HEK293 (cell line): Measurements from ENCODE around the gene PRICKLE1.

Experiments used
- CTCF ChIA-PET: fragments of 350-600 bp; formaldehyde crosslinking; extraction: SDS; loops from one replicate; lab custom pipeline; 2021; ENCODE audit warnings: antibody characterized with exemption; lab: Yijun Ruan, JAX
- POLR2A ChIA-PET: fragments of 300-600 bp; formaldehyde crosslinking; extraction: SDS; loops from one replicate; lab custom pipeline; 2020; ENCODE audit warnings: antibody characterized with exemption, inconsistent platforms; lab: Yijun Ruan, JAX
- H3K27ac ChIP-seq: fragments of 200-500 bp; sonication (Bioruptor generic); 2 replicates; pipeline ENCODE4 v1.5.1; 2014; ENCODE audit warnings: low read depth, low read length, control low read depth, inconsistent platforms; ENCODE audit errors: extremely low read depth
- H3K36me3 ChIP-seq, 2 experiments: fragments of 200-500 bp in 1 of 2; sonication (Bioruptor generic) in 1 of 2; 1 replicate in 1 of 2; 2 replicates in 1 of 2; pipeline ENCODE4 v1.5.1; 2014 to 2017; ENCODE audit warnings: inconsistent platforms in 2 of 2, low read length in 2 of 2; ENCODE audit not compliant: control insufficient read depth in 2 of 2, insufficient read depth in 1 of 2
- H3K4me1 ChIP-seq: fragments of 200-500 bp; sonication (Bioruptor generic); 2 replicates; pipeline ENCODE4 v1.5.1; 2014; ENCODE audit warnings: mild to moderate bottlenecking, low read length, inconsistent platforms; ENCODE audit not compliant: control insufficient read depth, insufficient read depth
- H3K4me3 ChIP-seq: 2 replicates; pipeline ENCODE4 v1.5.1; 2011; ENCODE audit warnings: low read depth, mild to moderate bottlenecking, control low read depth, low read length, moderate library complexity
- H3K9me3 ChIP-seq: fragments of 200-500 bp; sonication (Bioruptor generic); 2 replicates; pipeline ENCODE4 v1.5.1; 2014; ENCODE audit warnings: low read depth, low read length, inconsistent platforms; ENCODE audit not compliant: control insufficient read depth, insufficient read depth
- ELK4 ChIP-seq: IDR thresholded peaks from 2 replicates; pipeline ENCODE4 v1.6.1; 2011; ENCODE audit warnings: mild to moderate bottlenecking, low read depth, low read length, borderline replicate concordance
- GFI1B ChIP-seq: fragments of 450-650 bp; formaldehyde crosslinking; IDR thresholded peaks from 2 replicates; pipeline ENCODE4 v1.5.1; 2016; ENCODE audit warnings: missing biosample characterization, missing genetic modification characterization
- GLIS1 ChIP-seq: fragments of 450-650 bp; formaldehyde crosslinking; IDR thresholded peaks from 2 replicates; pipeline ENCODE4 v1.5.1; 2016; ENCODE audit warnings: missing biosample characterization, missing genetic modification characterization
- KLF8 ChIP-seq: fragments of 450-650 bp; formaldehyde crosslinking; IDR thresholded peaks from 2 replicates; pipeline ENCODE4 v1.5.1; 2016; ENCODE audit warnings: missing biosample characterization, missing genetic modification characterization
- KLF9 ChIP-seq: fragments of 450-650 bp; formaldehyde crosslinking; IDR thresholded peaks from 2 replicates; pipeline ENCODE4 v1.5.1; 2016; ENCODE audit warnings: missing biosample characterization, missing genetic modification characterization, low read depth
- SETDB1 ChIP-seq: IDR thresholded peaks from one replicate; pipeline ENCODE4 v1.6.1; 2017; ENCODE audit warnings: mild to moderate bottlenecking, low read length, moderate library complexity, mixed read lengths; ENCODE audit not compliant: insufficient read length
- TSHZ1 ChIP-seq: fragments of 450-650 bp; formaldehyde crosslinking; IDR thresholded peaks from 2 replicates; pipeline ENCODE4 v1.5.1; 2016; ENCODE audit warnings: missing biosample characterization, missing genetic modification characterization, borderline replicate concordance
- ZBTB21 ChIP-seq: fragments of 450-650 bp; formaldehyde crosslinking; IDR thresholded peaks from 2 replicates; pipeline ENCODE4 v1.5.1; 2017; ENCODE audit warnings: missing biosample characterization, missing genetic modification characterization
- ZBTB48 ChIP-seq: fragments of 450-650 bp; formaldehyde crosslinking; IDR thresholded peaks from 2 replicates; pipeline ENCODE4 v1.5.1; 2016; ENCODE audit warnings: missing biosample characterization, missing genetic modification characterization
- ZBTB6 ChIP-seq: fragments of 450-650 bp; formaldehyde crosslinking; IDR thresholded peaks from 2 replicates; pipeline ENCODE4 v1.5.1; 2017; ENCODE audit warnings: missing biosample characterization, missing genetic modification characterization
- ZFHX2 ChIP-seq: fragments of 450-650 bp; formaldehyde crosslinking; conservative IDR thresholded peaks from 2 replicates; pipeline ENCODE4 v1.5.1; 2016; ENCODE audit warnings: missing biosample characterization, missing genetic modification characterization
- ZFP41 ChIP-seq: fragments of 450-650 bp; formaldehyde crosslinking; IDR thresholded peaks from 2 replicates; pipeline ENCODE4 v1.5.1; 2016; ENCODE audit warnings: missing biosample characterization, missing genetic modification characterization, borderline replicate concordance
- ZNF112 ChIP-seq: fragments of 450-650 bp; formaldehyde crosslinking; IDR thresholded peaks from 2 replicates; pipeline ENCODE4 v1.5.0; 2017; ENCODE audit warnings: missing biosample characterization, missing genetic modification characterization
- ZNF175 ChIP-seq: fragments of 450-650 bp; formaldehyde crosslinking; IDR thresholded peaks from 2 replicates; pipeline ENCODE4 v1.5.1; 2016; ENCODE audit warnings: missing biosample characterization, missing genetic modification characterization
- ZNF202 ChIP-seq: fragments of 450-650 bp; formaldehyde crosslinking; IDR thresholded peaks from 2 replicates; pipeline ENCODE4 v1.5.1; 2016; ENCODE audit warnings: missing biosample characterization, missing genetic modification characterization, borderline replicate concordance
- ZNF214 ChIP-seq: fragments of 450-650 bp; formaldehyde crosslinking; IDR thresholded peaks from 2 replicates; pipeline ENCODE4 v1.5.1; 2017; ENCODE audit warnings: missing biosample characterization, mild to moderate bottlenecking, missing genetic modification characterization, borderline replicate concordance
- ZNF221 ChIP-seq: fragments of 450-650 bp; formaldehyde crosslinking; IDR thresholded peaks from 2 replicates; pipeline ENCODE4 v1.5.1; 2017; ENCODE audit warnings: missing biosample characterization, missing genetic modification characterization, borderline replicate concordance
- ZNF239 ChIP-seq: fragments of 450-650 bp; formaldehyde crosslinking; IDR thresholded peaks from 2 replicates; pipeline ENCODE4 v1.5.1; 2016; ENCODE audit warnings: missing biosample characterization, missing genetic modification characterization
- ZNF248 ChIP-seq: fragments of 450-650 bp; formaldehyde crosslinking; IDR thresholded peaks from 2 replicates; pipeline ENCODE4 v1.5.1; 2017; ENCODE audit warnings: missing biosample characterization, missing genetic modification characterization
- ZNF423 ChIP-seq: fragments of 450-650 bp; formaldehyde crosslinking; IDR thresholded peaks from 2 replicates; pipeline ENCODE4 v1.5.1; 2016; ENCODE audit warnings: missing biosample characterization, missing genetic modification characterization
- ZNF473 ChIP-seq: fragments of 450-650 bp; formaldehyde crosslinking; IDR thresholded peaks from 2 replicates; pipeline ENCODE4 v1.5.1; 2017; ENCODE audit warnings: missing biosample characterization, missing genetic modification characterization
- ZNF521 ChIP-seq: fragments of 450-650 bp; formaldehyde crosslinking; IDR thresholded peaks from 2 replicates; pipeline ENCODE4 v1.5.1; 2017; ENCODE audit warnings: missing biosample characterization, mild to moderate bottlenecking, missing genetic modification characterization
- ZNF530 ChIP-seq: fragments of 450-650 bp; formaldehyde crosslinking; IDR thresholded peaks from 2 replicates; pipeline ENCODE4 v1.5.1; 2016; ENCODE audit warnings: low read depth, missing biosample characterization, missing genetic modification characterization
- ZNF544 ChIP-seq: fragments of 450-650 bp; formaldehyde crosslinking; IDR thresholded peaks from 2 replicates; pipeline ENCODE4 v1.5.0; 2017; ENCODE audit warnings: missing biosample characterization, missing genetic modification characterization
- ZNF549 ChIP-seq: fragments of 450-650 bp; IDR thresholded peaks from 2 replicates; pipeline ENCODE4 v1.5.1; 2018; ENCODE audit warnings: missing biosample characterization, missing genetic modification characterization, mild to moderate bottlenecking, inconsistent platforms, moderate library complexity
- ZNF561 ChIP-seq: fragments of 450-650 bp; IDR thresholded peaks from 2 replicates; pipeline ENCODE4 v1.5.1; 2018; ENCODE audit warnings: missing biosample characterization, missing genetic modification characterization, borderline replicate concordance
- ZNF571 ChIP-seq: fragments of 450-650 bp; formaldehyde crosslinking; IDR thresholded peaks from 2 replicates; pipeline ENCODE4 v1.5.0; 2017; ENCODE audit warnings: missing biosample characterization, missing genetic modification characterization
- ZNF629 ChIP-seq: fragments of 450-650 bp; formaldehyde crosslinking; IDR thresholded peaks from 2 replicates; pipeline ENCODE4 v1.5.1; 2017; ENCODE audit warnings: missing biosample characterization, missing genetic modification characterization
- ZNF704 ChIP-seq: fragments of 450-650 bp; formaldehyde crosslinking; IDR thresholded peaks from 2 replicates; pipeline ENCODE4 v1.5.1; 2016; ENCODE audit warnings: missing biosample characterization, missing genetic modification characterization
- ZNF830 ChIP-seq: fragments of 450-650 bp; IDR thresholded peaks from 2 replicates; pipeline ENCODE4 v1.5.0; 2018; ENCODE audit warnings: missing biosample characterization, missing genetic modification characterization, low read depth, mild to moderate bottlenecking, moderate library complexity
- ZSCAN16 ChIP-seq: fragments of 450-650 bp; formaldehyde crosslinking; IDR thresholded peaks from 2 replicates; pipeline ENCODE4 v1.5.1; 2016; ENCODE audit warnings: missing biosample characterization, missing genetic modification characterization
- TF ChIP-seq, protein P1 (sequence below): fragments of 450-650 bp; IDR thresholded peaks from 2 replicates; pipeline ENCODE4 v1.5.1; 2018; ENCODE audit warnings: missing biosample characterization, missing genetic modification characterization

PRICKLE1 gene

DNA sequence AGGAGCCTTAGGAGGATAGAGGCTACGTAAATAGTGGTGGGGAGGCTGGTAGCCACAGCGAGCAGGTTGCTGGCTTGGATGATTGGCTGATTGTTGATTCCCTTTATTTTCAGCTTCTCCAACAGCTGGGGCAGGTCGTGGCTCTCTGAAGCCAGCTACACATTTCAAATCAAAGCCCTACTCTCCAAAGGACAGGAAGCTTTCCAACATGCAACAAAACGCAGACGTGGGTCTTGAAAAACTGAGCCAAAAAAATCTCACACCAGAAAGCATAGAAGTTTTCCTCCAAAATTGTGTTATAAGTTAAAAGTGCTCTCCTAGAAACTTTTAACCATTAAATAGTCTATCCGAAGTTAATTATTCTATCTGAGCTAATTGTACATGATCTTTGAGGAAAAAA is 37.6 kb upstream of the PRICKLE1 start:
- H3K4me3 ChIP-seq = no peak overlapping the region
- POLR2A ChIA-PET = no interaction called here
- CTCF ChIA-PET = no interaction called here

GRCh38 chr12:42625611-42626010 is 36.1 kb upstream of the PRICKLE1 start:
- CTCF ChIA-PET = no interaction called here

More for the DNA sequence above, 37.6 kb upstream of the PRICKLE1 start:
- Histone ChIP-seq H3K4me1 (peaks cover 12% of the 10 kb centered on the region), H3K27ac (no peak overlapping the region), H3K9me3 (no peaks in the 10 kb centered on the region; the same call in 1 of the 2 replicates)
- TF ChIP-seq ZFHX2 (tag by site-specific recombination) (no peak), ZNF629 (tag by site-specific recombination) (no peak), ZNF561 (tag by site-specific recombination) (no peak), ELK4 (no peak), ZBTB48 (tag by site-specific recombination) (no peak), ZNF530 (tag by site-specific recombination) (no peak), ZFP41 (tag by site-specific recombination) (no peak), KLF8 (no peak), ZBTB6 (tag by site-specific recombination) (no peak), ZNF221 (no peak)
- TF ChIP-seq, all 188 proteins: peak for 0
- no peaks in the 10 kb centered on the region for H3K36me3 ChIP-seq

GRCh38 chr12:42617622-42618021 is 28.1 kb upstream of the PRICKLE1 start:
- no peak overlapping the region for H3K27ac ChIP-seq
- H3K9me3 ChIP-seq = no peaks in the 10 kb centered on the region
- H3K36me3 ChIP-seq = no peaks in the 10 kb centered on the region
- H3K4me1 ChIP-seq = no peaks in the 10 kb centered on the region
- no peak overlapping the region for H3K4me3 ChIP-seq
- POLR2A ChIA-PET = no interaction called here
- CTCF ChIA-PET = interaction anchor here (0.6 to 1.1 kb wide), 2 partner anchors 13 to 215 kb away, joined by 3 read pairs; no protein-coding TSS in a partner anchor
- TF ChIP-seq ZNF248 (tag by site-specific recombination) (no peak), TSHZ1 (no peak), ZNF423 (no peak), ZSCAN16 (no peak), ZBTB21 (no peak), GFI1B (tag by site-specific recombination) (no peak), ZNF549 (peak; percentile 48; the same call in 1 of the 2 replicates), ZNF571 (tag by site-specific recombination) (no peak), ZNF704 (tag by site-specific recombination) (no peak)

More at GRCh38 chr12:42625611-42626010, 36.1 kb upstream of the PRICKLE1 start:
- H3K27ac ChIP-seq = no peak overlapping the region
- POLR2A ChIA-PET = interaction anchor here (0.7 kb wide), 1 partner anchor 11 kb away, joined by 3 read pairs; no protein-coding TSS in a partner anchor
- no peaks in the 10 kb centered on the region for H3K36me3 ChIP-seq
- no peak overlapping the region for H3K4me3 ChIP-seq
- TF ChIP-seq ZNF112 (tag by site-specific recombination) (no peak), ZNF175 (tag by site-specific recombination) (no peak), ZNF544 (tag by site-specific recombination) (no peak), ZNF239 (no peak), ZNF202 (tag by site-specific recombination) (no peak), GLIS1 (tag by site-specific recombination) (no peak), ZNF521 (no peak), ZNF214 (no peak), KLF9 (tag by site-specific recombination) (no peak), ZNF830 (tag by site-specific recombination) (no peak), SETDB1 (no peak), ZNF473 (tag by site-specific recombination) (no peak)
- TF ChIP-seq, protein P1, sequence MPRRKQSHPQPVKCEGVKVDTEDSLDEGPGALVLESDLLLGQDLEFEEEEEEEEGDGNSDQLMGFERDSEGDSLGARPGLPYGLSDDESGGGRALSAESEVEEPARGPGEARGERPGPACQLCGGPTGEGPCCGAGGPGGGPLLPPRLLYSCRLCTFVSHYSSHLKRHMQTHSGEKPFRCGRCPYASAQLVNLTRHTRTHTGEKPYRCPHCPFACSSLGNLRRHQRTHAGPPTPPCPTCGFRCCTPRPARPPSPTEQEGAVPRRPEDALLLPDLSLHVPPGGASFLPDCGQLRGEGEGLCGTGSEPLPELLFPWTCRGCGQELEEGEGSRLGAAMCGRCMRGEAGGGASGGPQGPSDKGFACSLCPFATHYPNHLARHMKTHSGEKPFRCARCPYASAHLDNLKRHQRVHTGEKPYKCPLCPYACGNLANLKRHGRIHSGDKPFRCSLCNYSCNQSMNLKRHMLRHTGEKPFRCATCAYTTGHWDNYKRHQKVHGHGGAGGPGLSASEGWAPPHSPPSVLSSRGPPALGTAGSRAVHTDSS (tag by site-specific recombination) = no peak
- peaks cover 12% of the 10 kb centered on the region; the same call in 1 of the 2 replicates for H3K4me1 ChIP-seq
- H3K9me3 ChIP-seq = no peaks in the 10 kb centered on the region; the same call in 1 of the 2 replicates
